Endothelial cell of umbilical vein (primary cell): ENCODE results near the gene NF2.

ENCODE experiments used
- CTCF ChIP-seq, 2 donors: IDR thresholded peaks; 1 replicate in 1 of 2; 2 replicates in 1 of 2; pipeline ENCODE4 v1.5.1; 2011; ENCODE audit warnings: low read length in 2 of 2, mild to moderate bottlenecking in 2 of 2, moderate library complexity in 2 of 2, control low read depth in 1 of 2, inconsistent platforms in 1 of 2, low read depth in 1 of 2; ENCODE audit not compliant: insufficient read depth in 1 of 2; ENCODE audit errors: extremely low read depth in 1 of 2
- EZH2 ChIP-seq: IDR thresholded peaks from 2 replicates; pipeline ENCODE4 v1.6.1; 2012; ENCODE audit warnings: borderline replicate concordance, low read depth, mild to moderate bottlenecking, moderate library complexity, low read length, inconsistent platforms; ENCODE audit not compliant: severe bottlenecking

- TF ChIP-seq CTCF (IDR thresholded peaks at IDR 0.05; ENCODE audit: extremely low read depth in 1 of 2, insufficient read depth in 1 of 2, low read depth in 1 of 2, low read length in 2 of 2), result no peak
- TF ChIP-seq EZH2, result no peak
These were observed 2.9 kb downstream of the NF2 start for GRCh38 chr22:29606320-29606719.
